SK-N-SH (cell line): ENCODE results near the gene ROS1.

Experiments
- NFIC ChIP-seq: IDR thresholded peaks from 2 replicates; pipeline ENCODE4 v1.4.0; 2012; ENCODE audit warnings: borderline replicate concordance
- RAD21 ChIP-seq: IDR thresholded peaks from 2 replicates; pipeline ENCODE4 v1.6.1; 2012; ENCODE audit warnings: mild to moderate bottlenecking, low read length
- SMC3 ChIP-seq: IDR thresholded peaks from 2 replicates; pipeline ENCODE4 v1.6.1; 2012; ENCODE audit warnings: low read depth, low read length, improper control_type of control experiment
- TF ChIP-seq, protein P1 (sequence below): fragments of 200-600 bp; sonication (generic); IDR thresholded peaks from 2 replicates; pipeline ENCODE4 v1.6.1; 2017; ENCODE audit warnings: antibody characterized with exemption, mild to moderate bottlenecking, moderate library complexity
- TF ChIP-seq, protein P2 (sequence below): IDR thresholded peaks from 2 replicates; pipeline ENCODE4 v1.6.1; 2012; ENCODE audit warnings: mild to moderate bottlenecking, low read depth, low read length, moderate library complexity

DNA sequence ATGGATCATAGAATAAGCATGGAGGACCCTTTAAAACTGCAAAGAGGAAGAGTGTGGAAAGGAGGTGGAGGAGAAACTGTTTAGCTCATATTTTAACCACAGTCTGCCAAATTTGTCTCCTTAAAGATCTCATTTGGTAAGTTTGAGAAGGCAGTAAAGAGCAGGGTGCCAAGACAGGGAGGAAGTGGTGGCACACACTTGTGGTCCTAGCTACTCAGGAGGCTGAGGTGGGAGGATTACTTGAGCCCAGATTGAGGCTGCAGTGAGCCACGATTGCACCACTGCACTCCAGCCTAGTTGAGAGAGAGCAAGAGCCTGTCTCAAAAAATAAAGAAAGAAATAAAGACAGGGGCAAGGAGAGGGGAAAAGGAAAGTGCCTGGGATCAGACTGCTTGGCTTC is 39.9 kb upstream of the ROS1 start:
- TF ChIP-seq SMC3 (no peak), RAD21 (no peak), NFIC (no peak)
- TF ChIP-seq, protein P1, sequence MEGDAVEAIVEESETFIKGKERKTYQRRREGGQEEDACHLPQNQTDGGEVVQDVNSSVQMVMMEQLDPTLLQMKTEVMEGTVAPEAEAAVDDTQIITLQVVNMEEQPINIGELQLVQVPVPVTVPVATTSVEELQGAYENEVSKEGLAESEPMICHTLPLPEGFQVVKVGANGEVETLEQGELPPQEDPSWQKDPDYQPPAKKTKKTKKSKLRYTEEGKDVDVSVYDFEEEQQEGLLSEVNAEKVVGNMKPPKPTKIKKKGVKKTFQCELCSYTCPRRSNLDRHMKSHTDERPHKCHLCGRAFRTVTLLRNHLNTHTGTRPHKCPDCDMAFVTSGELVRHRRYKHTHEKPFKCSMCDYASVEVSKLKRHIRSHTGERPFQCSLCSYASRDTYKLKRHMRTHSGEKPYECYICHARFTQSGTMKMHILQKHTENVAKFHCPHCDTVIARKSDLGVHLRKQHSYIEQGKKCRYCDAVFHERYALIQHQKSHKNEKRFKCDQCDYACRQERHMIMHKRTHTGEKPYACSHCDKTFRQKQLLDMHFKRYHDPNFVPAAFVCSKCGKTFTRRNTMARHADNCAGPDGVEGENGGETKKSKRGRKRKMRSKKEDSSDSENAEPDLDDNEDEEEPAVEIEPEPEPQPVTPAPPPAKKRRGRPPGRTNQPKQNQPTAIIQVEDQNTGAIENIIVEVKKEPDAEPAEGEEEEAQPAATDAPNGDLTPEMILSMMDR, result no peak
- TF ChIP-seq, protein P2, sequence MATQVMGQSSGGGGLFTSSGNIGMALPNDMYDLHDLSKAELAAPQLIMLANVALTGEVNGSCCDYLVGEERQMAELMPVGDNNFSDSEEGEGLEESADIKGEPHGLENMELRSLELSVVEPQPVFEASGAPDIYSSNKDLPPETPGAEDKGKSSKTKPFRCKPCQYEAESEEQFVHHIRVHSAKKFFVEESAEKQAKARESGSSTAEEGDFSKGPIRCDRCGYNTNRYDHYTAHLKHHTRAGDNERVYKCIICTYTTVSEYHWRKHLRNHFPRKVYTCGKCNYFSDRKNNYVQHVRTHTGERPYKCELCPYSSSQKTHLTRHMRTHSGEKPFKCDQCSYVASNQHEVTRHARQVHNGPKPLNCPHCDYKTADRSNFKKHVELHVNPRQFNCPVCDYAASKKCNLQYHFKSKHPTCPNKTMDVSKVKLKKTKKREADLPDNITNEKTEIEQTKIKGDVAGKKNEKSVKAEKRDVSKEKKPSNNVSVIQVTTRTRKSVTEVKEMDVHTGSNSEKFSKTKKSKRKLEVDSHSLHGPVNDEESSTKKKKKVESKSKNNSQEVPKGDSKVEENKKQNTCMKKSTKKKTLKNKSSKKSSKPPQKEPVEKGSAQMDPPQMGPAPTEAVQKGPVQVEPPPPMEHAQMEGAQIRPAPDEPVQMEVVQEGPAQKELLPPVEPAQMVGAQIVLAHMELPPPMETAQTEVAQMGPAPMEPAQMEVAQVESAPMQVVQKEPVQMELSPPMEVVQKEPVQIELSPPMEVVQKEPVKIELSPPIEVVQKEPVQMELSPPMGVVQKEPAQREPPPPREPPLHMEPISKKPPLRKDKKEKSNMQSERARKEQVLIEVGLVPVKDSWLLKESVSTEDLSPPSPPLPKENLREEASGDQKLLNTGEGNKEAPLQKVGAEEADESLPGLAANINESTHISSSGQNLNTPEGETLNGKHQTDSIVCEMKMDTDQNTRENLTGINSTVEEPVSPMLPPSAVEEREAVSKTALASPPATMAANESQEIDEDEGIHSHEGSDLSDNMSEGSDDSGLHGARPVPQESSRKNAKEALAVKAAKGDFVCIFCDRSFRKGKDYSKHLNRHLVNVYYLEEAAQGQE, result no peak
